Measurements from ENCODE around the gene SORCS2.
"Not testable (repeated sequence)": the region's sequence is repeated elsewhere in the genome, so short reads cannot be mapped to it uniquely, and the experiment has no call there.

Gene SORCS2

GRCh38 chr4:7160951-7161440 is 31.3 kb upstream of the SORCS2 start:
- TF ChIP-seq ZNF274 (IDR thresholded peaks at IDR 0.05; ENCODE audit: low read depth, low read length) (no peak), YY1 (IDR thresholded peaks at IDR 0.05; ENCODE audit: insufficient read depth, insufficient read length) (no peak), SUZ12 (IDR thresholded peaks at IDR 0.05; ENCODE audit: extremely low read depth, insufficient read depth, insufficient read length) (no peak)
- no peak overlapping the region for H3K9ac ChIP-seq (ENCODE audit: insufficient read length, low read depth)
- H3K27me3 ChIP-seq (ENCODE audit: insufficient read depth, insufficient read length), result no peaks in the 10 kb centered on the region
- no peak for DNase-seq (ENCODE audit: low read depth, low spot score)
- H3K36me3 ChIP-seq (ENCODE audit: insufficient read depth, insufficient read length, low read length), result no peaks in the 10 kb centered on the region
- H3K4me1 ChIP-seq (ENCODE audit: insufficient read depth, insufficient read length), result peaks cover 8% of the 10 kb centered on the region
- H3K4me3 ChIP-seq (ENCODE audit: insufficient read length, low read depth), result no peak overlapping the region
- no peaks in the 10 kb centered on the region for H3K9me3 ChIP-seq (ENCODE audit: insufficient read depth, low read length)

- DNase-seq (ENCODE audit: low read depth, low spot score), result no peak
- Histone ChIP-seq H3K27me3 (ENCODE audit: insufficient read depth, insufficient read length) (no peaks in the 10 kb centered on the region), H3K9me3 (ENCODE audit: insufficient read depth, low read length) (no peaks in the 10 kb centered on the region), H3K4me3 (ENCODE audit: insufficient read length, low read depth) (no peak overlapping the region), H3K36me3 (ENCODE audit: insufficient read depth, insufficient read length, low read length) (no peaks in the 10 kb centered on the region), H3K9ac (ENCODE audit: insufficient read length, low read depth) (no peak overlapping the region), H3K4me1 (ENCODE audit: insufficient read depth, insufficient read length) (peaks cover 8% of the 10 kb centered on the region)
- TF ChIP-seq ZNF274 (IDR thresholded peaks at IDR 0.05; ENCODE audit: low read depth, low read length), result no peak
These were observed 30.6 kb upstream of the SORCS2 start for GRCh38 chr4:7161721-7162214.

GRCh38 chr4:7165056-7165873 is 27.1 kb upstream of the SORCS2 start:
- not testable (repeated sequence) for H3K9me3 ChIP-seq (ENCODE audit: insufficient read depth, low read length); H3K4me3 ChIP-seq (ENCODE audit: insufficient read length, low read depth); DNase-seq (ENCODE audit: low read depth, low spot score); H3K36me3 ChIP-seq (ENCODE audit: insufficient read depth, insufficient read length, low read length); H3K9ac ChIP-seq (ENCODE audit: insufficient read length, low read depth); H3K27me3 ChIP-seq (ENCODE audit: insufficient read depth, insufficient read length)
- H3K4me1 ChIP-seq (ENCODE audit: insufficient read depth, insufficient read length), result peaks cover 13% of the 10 kb centered on the region

- Histone ChIP-seq H3K36me3 (ENCODE audit: insufficient read depth, insufficient read length, low read length) (no peaks in the 10 kb centered on the region), H3K4me1 (ENCODE audit: insufficient read depth, insufficient read length) (peaks cover 12% of the 10 kb centered on the region), H3K9me3 (ENCODE audit: insufficient read depth, low read length) (no peaks in the 10 kb centered on the region), H3K27me3 (ENCODE audit: insufficient read depth, insufficient read length) (no peaks in the 10 kb centered on the region), H3K9ac (ENCODE audit: insufficient read length, low read depth) (no peak overlapping the region), H3K4me3 (ENCODE audit: insufficient read length, low read depth) (no peak overlapping the region)
- TF ChIP-seq SUZ12 (IDR thresholded peaks at IDR 0.05; ENCODE audit: extremely low read depth, insufficient read depth, insufficient read length), result no peak
- TF ChIP-seq ZNF274 (IDR thresholded peaks at IDR 0.05; ENCODE audit: low read depth, low read length), result no peak
- TF ChIP-seq YY1 (IDR thresholded peaks at IDR 0.05; ENCODE audit: insufficient read depth, insufficient read length), result no peak
- no peak for DNase-seq (ENCODE audit: low read depth, low spot score)
These were observed 26.5 kb upstream of the SORCS2 start for GRCh38 chr4:7165874-7166201.

DNA sequence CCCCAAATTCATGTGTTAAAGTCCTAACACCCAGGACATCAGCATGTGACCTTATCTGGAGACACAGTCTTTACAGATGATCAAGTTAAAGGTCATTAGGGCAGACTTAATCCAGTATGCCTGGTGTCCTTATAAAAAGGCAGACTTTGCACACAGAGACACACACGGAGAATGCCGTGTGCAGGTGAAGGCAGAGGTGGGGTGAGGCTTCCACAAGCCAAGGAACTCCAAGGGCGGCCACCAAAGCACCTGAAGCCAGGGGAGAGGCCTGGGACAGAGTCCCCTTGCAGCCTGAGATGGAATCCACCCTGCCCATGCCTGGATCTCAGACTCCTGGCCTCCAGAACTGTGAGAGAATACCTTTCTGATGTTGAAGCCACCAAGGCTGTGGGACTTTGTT is 26.1 kb upstream of the SORCS2 start:
- H3K27me3 ChIP-seq (ENCODE audit: insufficient read depth, insufficient read length), result no peaks in the 10 kb centered on the region
- H3K4me1 ChIP-seq (ENCODE audit: insufficient read depth, insufficient read length), result peaks cover 10% of the 10 kb centered on the region
- TF ChIP-seq ZNF274 (IDR thresholded peaks at IDR 0.05; ENCODE audit: low read depth, low read length) (no peak), YY1 (IDR thresholded peaks at IDR 0.05; ENCODE audit: insufficient read depth, insufficient read length) (no peak), SUZ12 (IDR thresholded peaks at IDR 0.05; ENCODE audit: extremely low read depth, insufficient read depth, insufficient read length) (no peak)
- H3K36me3 ChIP-seq (ENCODE audit: insufficient read depth, insufficient read length, low read length), result no peaks in the 10 kb centered on the region
- no peak overlapping the region for H3K4me3 ChIP-seq (ENCODE audit: insufficient read length, low read depth)
- no peak overlapping the region for H3K9ac ChIP-seq (ENCODE audit: insufficient read length, low read depth)
- no peaks in the 10 kb centered on the region for H3K9me3 ChIP-seq (ENCODE audit: insufficient read depth, low read length)
- no peak for DNase-seq (ENCODE audit: low read depth, low spot score)

GRCh38 chr4:7166981-7167700 is 25.2 kb upstream of the SORCS2 start:
- Histone ChIP-seq H3K9ac (ENCODE audit: insufficient read length, low read depth) (no peak overlapping the region), H3K4me1 (ENCODE audit: insufficient read depth, insufficient read length) (peaks cover 8% of the 10 kb centered on the region), H3K27me3 (ENCODE audit: insufficient read depth, insufficient read length) (no peaks in the 10 kb centered on the region), H3K36me3 (ENCODE audit: insufficient read depth, insufficient read length, low read length) (no peaks in the 10 kb centered on the region), H3K9me3 (ENCODE audit: insufficient read depth, low read length) (no peaks in the 10 kb centered on the region), H3K4me3 (ENCODE audit: insufficient read length, low read depth) (no peak overlapping the region)
- TF ChIP-seq ZNF274 (IDR thresholded peaks at IDR 0.05; ENCODE audit: low read depth, low read length), result no peak
- TF ChIP-seq SUZ12 (IDR thresholded peaks at IDR 0.05; ENCODE audit: extremely low read depth, insufficient read depth, insufficient read length), result no peak
- TF ChIP-seq YY1 (IDR thresholded peaks at IDR 0.05; ENCODE audit: insufficient read depth, insufficient read length), result no peak
- no peak for DNase-seq (ENCODE audit: low read depth, low spot score)

DNA sequence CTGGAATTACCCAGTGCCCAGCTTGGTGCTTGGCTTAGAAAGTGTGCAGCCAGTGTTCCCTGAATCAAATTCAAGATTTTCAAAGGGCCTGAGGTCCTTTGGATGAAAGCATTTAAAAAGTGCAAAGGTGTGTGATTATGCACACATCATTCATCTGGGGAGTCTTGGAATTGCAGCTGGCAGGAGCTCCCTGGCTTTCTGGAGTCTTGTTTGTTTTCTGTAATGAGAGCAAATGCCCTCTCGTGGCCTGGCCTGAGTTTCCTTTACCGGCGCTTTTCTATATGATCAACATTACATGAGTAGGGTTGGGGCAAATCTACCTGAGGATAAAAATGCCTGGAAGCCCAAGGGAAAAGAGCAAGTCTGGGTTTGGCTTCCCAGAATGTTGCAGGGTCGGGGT is 24.6 kb upstream of the SORCS2 start:
- TF ChIP-seq SUZ12 (IDR thresholded peaks at IDR 0.05; ENCODE audit: extremely low read depth, insufficient read depth, insufficient read length) (no peak), ZNF274 (IDR thresholded peaks at IDR 0.05; ENCODE audit: low read depth, low read length) (no peak), YY1 (IDR thresholded peaks at IDR 0.05; ENCODE audit: insufficient read depth, insufficient read length) (no peak)
- Histone ChIP-seq H3K9me3 (ENCODE audit: insufficient read depth, low read length) (no peaks in the 10 kb centered on the region), H3K9ac (ENCODE audit: insufficient read length, low read depth) (no peak overlapping the region), H3K27me3 (ENCODE audit: insufficient read depth, insufficient read length) (no peaks in the 10 kb centered on the region), H3K4me1 (ENCODE audit: insufficient read depth, insufficient read length) (peaks cover 8% of the 10 kb centered on the region), H3K4me3 (ENCODE audit: insufficient read length, low read depth) (no peak overlapping the region), H3K36me3 (ENCODE audit: insufficient read depth, insufficient read length, low read length) (no peaks in the 10 kb centered on the region)
- DNase-seq (ENCODE audit: low read depth, low spot score), result no peak
